Measurements from ENCODE around the gene ADAM15.
A peak's percentile ranks its signal among the peaks of the same experiment; 100 is the strongest.

The ADAM15 gene

DNA sequence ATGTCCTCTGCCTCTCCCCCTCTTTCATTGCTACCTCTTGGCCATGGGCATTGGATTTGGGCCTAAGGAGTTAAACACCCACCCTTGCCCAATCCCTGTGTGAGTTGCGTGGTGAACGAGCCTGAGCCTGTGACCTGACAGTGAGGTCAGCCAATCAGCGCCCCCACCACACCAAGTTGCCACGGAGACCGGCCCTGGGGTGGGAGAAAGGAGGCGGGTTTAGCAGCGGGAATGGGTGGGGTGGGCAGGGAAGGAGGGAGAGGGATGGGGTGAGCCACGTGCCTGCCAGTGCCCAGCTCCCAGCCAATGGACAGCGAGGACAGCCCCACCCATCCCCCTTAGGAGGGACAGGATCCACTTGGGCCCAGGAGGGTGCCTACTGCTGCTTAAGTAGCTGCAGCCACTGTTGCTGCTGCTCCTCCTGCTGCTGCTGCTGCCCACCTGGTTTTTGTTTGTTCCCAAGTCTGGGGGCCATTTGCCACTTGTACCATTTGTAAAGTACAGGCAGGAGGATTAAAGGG is 39.0 kb upstream of the ADAM15 start:
- DNase-seq = peak; percentile 83

DNA sequence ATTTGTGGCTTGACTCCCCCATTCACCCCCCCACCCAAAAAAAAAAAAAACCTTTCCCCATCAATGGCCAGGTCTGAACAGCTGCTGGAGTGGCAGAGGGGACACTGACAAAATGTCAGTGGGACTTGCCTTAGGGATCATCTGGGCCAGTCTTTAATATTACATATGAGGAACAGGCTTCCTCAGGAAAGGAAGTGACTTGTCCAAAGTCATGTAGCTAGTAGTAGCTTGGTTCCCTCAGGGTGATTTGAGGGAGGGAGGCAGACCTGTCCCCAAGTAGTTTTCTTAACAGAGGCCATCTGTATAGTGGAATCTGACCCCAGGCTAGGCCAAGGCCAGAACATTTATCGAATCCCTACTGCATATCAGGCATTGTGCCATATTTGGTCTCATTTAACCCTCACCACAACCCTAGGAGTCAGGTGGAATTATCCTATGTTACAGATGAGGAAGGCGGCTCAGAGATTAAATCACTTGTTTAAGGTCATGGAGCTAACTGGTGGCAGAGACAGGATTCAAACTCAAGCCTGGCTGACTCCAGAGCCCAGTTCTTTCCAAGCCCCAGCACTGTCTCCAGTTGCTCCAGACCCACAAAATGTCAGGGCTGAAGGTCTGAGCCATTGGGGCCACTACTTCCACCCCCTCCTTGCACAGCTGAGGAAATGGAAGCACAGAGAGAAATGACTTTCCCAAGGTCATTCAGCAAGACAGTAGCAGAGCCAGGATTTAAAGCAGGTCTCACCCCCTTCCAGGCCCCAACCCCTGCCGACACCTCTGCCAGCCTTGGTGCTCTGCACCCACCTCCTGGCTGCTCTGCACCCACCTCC is 38.1 kb upstream of the ADAM15 start:
- no peak for DNase-seq

DNA sequence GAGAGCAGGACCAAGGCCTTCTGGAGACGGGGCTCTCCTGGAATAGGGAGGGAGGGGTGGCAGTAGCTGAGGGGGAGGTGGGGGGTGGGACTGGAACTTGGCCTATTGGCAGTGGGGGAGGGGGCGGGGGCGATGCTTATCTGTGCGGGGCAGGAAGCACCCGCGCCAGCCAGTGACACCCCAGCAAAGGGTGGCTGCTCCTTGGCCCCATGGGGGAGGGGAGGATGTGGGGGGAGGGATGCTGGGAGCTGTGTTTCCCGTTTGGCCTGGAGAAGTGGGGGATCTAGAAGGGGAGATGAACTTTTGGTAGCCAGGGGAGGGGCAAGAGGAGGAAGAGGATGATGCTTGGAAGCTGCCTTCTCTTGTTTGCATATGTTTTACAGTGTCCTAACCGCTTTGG is 37.5 kb upstream of the ADAM15 start:
- no peak for DNase-seq

DNA sequence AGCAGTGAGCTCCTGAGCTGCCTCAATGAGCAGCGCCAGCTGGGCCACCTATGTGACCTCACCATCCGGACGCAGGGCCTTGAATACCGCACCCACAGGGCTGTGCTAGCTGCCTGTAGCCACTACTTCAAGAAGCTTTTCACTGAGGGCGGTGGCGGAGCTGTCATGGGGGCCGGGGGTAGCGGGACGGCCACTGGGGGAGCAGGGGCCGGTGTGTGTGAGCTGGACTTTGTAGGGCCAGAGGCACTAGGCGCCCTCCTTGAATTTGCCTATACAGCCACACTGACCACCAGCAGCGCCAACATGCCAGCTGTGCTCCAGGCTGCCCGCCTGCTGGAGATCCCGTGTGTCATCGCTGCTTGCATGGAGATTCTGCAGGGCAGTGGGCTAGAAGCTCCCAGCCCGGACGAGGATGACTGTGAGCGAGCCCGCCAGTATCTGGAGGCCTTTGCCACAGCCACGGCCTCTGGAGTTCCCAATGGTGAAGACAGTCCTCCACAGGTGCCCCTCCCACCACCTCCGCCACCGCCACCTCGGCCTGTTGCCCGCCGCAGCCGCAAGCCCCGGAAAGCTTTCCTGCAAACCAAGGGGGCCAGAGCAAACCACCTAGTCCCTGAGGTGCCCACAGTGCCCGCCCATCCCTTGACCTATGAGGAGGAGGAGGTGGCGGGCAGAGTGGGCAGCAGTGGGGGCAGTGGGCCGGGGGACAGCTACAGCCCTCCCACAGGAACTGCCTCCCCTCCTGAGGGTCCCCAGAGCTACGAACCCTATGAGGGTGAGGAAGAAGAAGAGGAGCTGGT is 36.2 kb upstream of the ADAM15 start:
- DNase-seq = no peak

DNA sequence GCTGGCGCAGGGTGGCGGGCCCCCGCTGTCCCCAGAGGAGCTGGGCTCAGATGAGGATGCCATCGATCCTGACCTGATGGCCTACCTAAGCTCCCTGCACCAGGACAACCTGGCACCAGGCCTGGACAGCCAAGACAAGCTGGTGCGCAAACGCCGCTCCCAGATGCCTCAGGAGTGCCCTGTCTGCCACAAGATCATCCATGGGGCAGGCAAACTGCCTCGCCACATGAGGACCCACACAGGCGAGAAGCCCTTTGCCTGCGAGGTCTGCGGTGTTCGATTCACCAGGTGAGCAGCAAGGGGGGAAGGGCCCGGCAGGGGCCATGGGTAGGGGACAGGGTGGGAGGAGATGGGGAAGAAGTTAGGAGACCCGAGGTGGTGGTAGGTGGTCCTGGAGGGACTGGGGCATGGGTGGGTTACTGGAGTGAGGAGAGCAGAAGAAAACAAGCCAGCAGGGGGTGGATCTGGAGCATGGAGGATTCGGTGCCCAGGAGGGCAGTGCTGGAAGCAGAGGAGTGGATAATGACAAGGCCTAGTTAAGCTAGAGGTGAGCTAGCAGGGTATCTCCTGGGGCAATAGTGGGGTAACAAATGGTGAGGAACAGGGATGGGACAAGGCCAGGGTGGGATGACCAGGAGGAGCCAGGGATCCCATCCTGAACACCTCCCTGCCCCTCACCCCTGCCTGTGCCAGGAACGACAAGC is 35.4 kb upstream of the ADAM15 start:
- no peak for DNase-seq

DNA sequence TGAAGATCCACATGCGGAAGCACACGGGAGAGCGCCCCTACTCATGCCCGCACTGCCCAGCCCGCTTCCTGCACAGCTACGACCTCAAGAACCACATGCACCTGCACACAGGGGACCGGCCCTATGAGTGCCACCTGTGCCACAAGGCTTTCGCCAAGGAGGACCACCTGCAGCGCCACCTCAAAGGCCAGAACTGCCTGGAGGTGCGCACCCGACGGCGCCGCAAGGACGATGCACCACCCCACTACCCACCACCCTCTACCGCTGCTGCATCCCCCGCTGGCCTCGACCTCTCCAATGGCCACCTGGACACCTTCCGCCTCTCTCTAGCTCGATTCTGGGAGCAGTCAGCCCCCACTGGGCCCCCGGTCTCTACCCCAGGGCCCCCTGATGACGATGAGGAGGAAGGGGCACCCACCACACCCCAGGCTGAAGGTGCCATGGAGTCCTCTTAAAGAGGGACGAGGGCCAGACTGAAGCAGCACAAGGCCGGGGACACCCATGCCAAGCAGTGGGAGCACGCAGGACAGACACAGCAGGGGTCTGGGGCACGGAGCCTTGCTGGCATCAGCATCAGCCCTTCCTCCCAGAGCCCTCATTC is 34.8 kb upstream of the ADAM15 start:
- DNase-seq = no peak

DNA sequence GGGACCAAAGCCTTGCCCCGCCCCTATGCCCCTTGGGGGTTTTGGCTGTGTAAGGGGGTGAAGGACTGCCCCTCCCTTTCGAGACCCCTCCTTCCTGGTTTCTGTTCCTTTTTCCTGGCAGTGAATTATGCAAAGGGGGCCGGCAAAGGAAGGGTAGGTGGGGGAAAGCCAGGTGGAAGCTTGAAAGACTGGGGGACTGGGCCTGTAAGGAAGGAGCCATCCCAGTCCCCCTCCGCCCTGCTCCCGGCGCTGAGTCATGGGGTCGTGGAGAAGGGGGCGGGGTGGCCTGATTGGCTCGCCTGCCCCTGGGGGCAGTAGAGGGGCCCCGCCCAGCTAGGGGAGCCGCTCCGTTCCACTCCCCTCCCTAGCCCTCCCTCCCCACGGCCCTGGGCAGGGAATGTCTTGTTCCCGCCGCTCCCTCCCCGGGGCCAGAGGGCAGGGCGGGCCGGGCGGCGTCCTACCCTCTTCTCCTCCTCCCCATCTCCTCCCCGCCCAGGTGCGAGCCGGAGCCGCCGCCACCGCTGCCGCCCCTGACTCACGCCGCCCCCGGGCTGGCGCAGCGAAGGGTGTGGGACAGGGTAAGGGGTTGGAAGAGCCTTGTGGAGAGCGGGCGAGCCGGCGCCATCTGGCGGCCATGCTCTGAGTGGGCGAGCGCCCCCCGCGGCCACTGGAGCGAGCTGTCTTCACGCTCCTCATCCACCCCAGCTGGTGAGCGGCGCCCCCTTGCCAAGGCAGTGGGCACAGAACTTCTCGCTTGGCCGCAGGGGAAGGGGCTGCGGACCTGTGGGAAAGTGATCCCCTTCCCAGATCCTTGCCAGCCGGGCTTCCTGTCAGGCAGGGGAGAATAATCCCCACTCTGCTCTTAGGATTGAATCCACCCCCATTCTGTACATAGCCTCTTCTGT is 33.8 kb upstream of the ADAM15 start:
- DNase-seq = peak; percentile 88

DNA sequence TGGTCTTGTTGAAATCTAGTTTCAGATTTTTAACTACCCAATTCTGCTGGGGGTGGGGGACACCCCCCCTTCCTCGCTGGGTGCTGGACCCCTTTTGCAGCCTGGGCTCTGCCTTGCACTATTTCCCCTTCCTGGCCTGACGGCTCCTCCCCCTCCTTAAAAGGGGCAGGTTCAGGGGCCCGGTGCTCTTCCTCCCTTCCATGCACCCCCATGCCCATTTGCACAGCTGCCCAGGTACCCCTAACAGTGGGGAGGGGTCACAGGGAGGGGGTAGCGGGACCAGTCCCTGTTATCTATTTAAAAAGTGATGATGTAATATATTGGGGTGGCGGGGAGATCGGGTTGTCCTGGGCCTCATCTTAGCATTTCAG is 33.2 kb upstream of the ADAM15 start:
- DNase-seq = no peak

DNA sequence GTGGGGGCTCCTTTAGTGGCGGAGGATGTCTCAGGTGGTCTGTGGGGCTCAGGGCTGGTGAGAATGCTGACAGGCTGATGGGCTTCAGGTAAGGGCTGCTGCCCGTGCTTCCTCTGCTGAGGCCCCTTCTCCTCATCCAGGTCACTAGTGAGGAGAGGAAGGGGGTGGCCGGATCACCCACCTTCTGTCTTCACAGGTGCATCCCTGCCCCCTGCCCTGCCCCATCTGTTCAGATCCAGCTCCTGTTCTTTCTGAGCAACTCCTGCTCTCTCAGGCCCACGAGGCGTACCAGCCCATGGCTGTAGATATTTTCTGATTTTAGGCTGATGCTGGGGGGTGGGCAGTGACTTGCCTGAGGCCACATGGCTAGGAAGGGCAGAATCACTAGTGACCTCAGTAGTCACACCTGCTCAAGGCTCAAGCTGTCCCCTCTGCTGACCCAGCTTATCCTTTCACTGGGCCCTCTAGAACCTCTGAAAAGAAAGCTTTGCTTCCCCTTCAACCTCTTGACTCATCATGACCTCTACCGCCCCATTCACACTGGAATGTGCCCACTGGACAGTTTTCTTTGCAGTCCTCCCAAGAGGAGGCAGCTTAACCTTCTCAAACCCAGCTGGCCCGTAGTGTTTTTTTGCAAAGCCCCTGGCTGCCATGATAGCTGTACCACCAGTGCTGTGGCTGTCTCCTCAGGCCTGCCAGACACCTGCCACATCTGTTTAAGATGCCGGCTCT is 32.3 kb upstream of the ADAM15 start:
- no peak for DNase-seq

DNA sequence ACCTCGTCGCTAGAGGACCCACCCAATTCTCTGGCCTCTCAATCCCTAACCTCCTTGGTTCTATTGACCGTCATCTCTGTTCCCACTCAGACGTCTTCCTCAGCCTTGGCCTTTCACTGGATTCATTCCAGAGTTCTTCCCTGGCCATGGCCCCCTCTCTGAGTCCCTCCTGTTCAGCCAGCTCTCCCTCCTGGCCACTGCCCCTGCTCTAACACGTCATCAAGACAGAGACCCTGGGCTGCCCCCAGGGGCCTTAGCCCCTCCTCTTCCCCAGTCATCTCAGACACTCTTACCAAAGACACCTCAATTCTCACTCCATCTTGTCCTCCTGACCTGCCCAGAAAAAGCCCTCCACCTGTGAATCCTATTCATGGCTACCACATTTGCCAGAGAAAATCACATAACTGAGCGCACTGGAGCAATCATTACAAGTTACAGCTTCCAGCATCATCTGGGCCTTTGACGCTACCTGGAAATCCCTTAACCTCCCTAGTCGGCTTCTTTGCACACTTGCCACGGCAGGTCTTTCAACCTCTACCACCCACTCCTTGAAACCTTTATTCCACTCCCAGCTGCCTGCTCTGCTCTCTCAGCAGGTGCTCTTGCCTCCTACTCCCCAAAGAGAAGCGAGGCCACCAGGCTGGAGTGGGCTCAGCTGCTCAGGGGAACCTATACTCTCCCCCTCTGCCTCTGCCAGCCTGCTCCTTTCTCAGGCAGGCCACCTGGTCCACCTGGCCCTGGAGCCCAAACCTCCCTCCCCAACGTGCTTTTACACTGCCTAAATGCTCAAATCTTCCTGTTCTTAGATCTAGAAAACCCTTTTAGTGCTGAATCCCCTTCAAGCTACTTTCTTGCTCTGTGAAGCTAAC is 31.5 kb upstream of the ADAM15 start:
- DNase-seq = no peak

DNA sequence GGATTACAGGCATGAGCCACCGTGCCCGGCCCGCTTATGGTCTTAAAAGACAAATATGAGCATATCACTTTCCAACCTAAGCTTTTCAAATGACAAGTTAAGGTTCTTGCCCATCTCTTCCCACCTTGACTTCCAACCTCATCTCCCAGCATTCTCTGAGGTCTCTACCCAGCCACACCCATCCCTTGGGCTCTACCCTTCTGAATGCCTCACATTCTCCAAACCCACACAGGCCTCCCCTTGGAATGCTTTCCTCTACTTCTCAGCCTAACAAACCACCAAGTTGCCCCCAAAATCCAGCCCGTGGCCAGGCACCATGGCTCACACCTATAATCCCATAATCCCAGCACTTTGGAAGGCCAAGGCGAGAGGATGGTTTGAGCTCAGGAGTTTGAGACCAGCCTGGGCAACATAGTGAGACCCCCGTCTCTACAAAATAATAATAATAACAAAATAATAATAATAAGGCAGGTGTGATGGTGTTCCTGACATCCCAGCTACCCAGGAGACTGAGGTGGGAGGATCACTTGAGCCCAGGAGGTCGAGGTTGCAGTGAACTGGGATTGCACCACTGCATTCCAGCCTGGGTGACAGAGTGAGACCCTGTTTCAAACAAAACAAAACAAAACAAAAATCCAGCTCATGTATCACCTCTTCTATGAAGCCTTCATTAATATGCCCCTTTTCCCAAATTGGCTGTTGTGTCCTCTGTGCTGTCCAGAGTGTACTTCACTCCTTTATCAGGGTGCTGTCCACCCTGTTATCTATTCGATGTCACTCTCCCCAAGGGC is 28.8 kb upstream of the ADAM15 start:
- no peak for DNase-seq

DNA sequence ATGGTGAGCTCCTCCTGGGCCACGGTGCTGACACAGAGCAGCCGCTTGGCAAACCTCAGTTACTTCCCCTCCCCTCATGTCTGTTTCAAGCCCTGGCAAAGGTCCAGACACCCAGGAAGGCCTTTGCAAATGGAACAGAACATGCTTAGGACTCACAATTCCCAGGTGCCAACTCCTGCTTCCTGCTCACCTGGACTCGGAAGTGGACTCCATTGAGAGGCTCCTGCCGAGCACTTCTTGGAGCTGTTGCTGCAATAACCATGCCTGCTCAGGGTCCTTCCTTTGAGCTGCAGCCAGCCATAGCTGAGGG is 28.2 kb upstream of the ADAM15 start:
- DNase-seq = no peak

DNA sequence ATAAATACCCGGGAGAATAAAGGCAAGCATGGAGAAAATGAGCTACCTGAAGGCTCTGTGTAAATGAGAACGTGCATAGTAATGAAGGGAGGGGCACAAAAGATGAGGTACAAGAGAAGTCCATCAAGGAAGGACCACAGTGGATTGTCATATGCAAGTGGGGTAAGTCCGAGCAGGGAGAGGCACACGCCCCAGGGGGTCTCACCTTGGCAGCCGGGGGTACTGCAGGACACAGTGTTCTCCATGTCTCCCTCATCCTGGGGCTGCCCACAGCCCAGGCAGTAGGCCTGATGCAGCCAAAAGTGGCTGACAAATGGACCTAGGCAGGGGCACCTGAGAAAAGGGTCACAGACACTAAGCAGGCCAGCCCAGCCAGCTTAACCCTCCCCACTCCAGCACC is 27.5 kb upstream of the ADAM15 start:
- DNase-seq = no peak

DNA sequence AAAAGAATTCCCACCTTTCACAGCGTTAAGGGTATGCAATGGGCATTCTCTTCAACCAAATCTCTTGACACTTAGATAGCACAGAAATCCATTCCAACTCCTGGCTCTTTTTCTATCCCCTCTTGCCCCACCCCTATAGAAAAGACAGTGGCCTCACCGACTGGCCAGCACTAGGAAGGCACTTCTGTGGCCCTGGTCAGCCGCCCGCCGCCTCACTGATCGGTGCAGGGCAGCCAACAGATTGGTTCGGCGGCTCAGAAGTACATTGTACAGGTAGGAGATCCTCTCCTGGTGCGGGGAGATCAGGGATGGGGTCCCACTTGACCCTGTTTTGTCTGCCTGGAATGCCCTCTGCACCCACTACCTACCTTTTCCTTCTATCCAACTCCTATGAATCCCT is 26.8 kb upstream of the ADAM15 start:
- no peak for DNase-seq

DNA sequence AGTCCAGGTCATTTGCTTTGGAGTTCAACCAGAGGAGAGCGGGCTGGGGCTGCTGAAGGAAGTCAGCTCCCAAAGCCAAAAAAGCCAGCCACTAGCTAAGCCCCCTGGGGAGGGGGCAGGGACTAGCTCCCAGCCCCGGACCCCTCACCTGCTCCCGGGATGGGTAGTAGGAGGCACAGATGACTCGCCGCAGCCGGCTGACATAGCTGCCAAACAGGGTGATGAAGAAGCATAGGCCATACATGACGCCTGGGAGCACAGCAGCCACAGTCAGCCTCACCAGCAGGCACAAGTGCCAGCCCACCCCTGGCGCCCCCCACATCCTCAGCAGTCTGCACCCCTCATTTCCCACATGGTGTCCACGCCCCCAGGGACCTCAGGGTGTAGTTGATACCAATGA is 25.0 kb upstream of the ADAM15 start:
- no peak for DNase-seq

DNA sequence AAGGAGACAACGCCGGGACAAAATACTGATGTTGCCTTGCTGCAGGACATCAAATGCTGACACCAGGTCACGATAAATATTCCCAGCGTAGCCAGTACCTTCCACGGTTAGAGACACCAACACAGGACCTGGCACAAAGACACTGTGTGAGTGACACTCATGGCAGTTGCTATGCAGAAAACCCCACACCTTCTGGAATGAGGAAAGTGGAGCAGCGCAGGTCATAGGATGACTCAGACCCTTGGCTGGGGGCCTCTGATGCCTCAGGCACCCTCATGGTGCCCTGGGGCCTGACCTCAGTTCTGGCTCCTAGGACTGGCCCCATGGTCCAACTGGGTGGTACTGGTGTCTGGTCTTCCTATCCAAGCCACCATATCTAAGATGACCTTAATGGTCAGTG is 24.5 kb upstream of the ADAM15 start:
- no peak for DNase-seq

DNA sequence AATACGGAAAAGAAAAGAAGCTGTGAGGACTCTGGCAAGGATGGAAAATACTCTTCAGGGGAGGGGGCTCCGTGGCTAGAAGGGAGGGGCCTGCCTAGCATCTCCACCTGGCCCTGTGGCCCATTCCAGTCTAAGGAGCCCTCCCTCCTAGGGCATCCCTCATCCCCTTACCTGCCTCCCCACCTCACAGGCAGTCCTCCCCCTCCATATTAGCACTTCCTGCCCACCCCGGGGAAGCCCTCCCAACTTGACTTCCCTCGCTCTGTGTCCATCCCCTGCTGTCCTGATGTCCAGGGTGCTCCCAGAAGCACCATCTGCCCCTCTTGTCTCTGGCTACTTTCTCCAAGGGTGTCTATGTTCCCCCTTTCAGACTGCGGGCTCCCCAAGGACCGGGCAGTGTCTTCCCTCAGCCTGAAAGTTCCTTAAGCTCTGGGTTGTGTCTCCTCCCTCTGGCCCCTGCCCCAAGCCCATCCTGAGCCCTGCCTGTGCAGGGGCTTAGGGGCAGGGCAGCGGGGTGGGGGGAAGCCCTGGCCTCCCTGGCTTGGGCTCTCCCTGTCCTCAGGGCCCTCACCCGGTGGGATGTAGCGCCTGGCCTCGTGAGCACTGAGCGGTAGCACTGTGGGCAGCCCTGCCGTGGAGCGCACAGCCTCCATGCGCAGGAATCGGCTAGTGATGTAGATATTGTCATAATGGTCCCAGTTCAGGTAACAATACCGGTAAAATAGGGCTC is 21.4 kb upstream of the ADAM15 start:
- no peak for DNase-seq

DNA sequence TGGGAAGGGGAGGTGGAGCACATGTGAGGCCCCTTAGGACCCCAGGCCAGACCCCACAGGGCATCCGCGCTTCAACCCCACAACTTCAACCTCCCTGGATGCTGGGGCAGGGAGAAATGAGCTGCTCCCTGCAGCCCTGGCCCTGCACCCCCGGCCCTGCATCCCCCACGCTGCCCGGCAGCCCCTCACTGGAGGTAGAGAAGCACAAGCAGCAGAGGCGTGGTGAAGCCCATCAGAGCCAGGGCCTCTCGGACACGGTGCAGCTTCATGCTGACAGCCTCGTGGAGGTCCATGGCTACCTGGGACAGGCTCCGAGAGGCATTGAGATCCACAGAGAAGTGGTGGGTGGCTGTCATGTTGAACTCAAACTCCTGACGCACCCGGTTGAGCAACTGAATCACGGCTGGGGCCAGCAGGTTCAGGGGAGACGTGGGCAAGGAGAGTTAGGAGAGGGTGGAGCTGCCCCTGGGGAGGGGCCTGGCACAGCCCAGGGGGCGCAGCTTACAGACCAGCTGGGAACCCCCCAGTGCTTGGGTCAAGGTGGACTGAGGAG is 20.8 kb upstream of the ADAM15 start:
- DNase-seq = no peak

DNA sequence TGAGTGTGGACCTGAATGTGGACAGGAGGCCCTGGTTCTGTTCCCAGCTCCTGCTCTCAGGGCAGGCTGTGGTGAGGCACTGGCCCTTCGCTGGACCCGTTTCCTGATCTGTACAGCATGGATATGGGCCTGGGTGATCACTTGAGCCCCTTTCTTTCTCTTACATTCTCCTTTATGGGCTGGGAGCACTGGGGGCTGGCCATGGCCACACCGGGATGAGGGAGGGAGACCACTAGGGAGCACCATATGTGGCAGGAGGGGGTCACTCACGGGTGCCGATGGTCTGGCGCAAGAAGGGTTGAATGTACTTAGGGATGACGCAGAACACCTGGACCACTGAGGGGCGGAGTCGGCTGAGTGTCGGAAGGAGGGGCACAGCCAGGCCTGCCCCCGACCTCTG is 20.2 kb upstream of the ADAM15 start:
- no peak for DNase-seq

All from DMS 273 treated with DMSO at 0.1 percent for 48 hours (cell line).